Measurements from ENCODE around the gene MEX3A.

- TF ChIP-seq CTCF (IDR thresholded peaks at IDR 0.05), result no peak
- TF ChIP-seq POLR2A (IDR thresholded peaks at IDR 0.05), result peak in 1 of 2 donors; percentile 35
- TF ChIP-seq EP300 (IDR thresholded peaks at IDR 0.05), result peak in 1 of 2 donors; percentile 70
Observed at GRCh38 chr1:156124557-156125483, 42.6 kb upstream of the MEX3A start.

Measured in tibial nerve (tissue), 4 donors.